Umbilical cord (tissue), 2 donors: ENCODE data around the gene GJB5. TPM values are rescaled to one million over a fixed set of nuclear protein-coding genes. Genes with fewer than 3 reads are reported as not detected.
A peak's percentile ranks its signal among the peaks of the same experiment; 100 is the strongest.

Experiments used
- DNase-seq: peaks from one replicate; pipeline ENCODE4 v3.0.0-alpha.2; 2015; ENCODE audit warnings: low spot score
- total RNA-seq: library from RNA; depleted of rRNA; stranded (reverse); fragments of >200 nt; gene quantifications from one replicate; pipeline ENCODE4 v1.2.3, GENCODE V29; 2014; ENCODE audit warnings: low replicate concordance; ENCODE audit not compliant: insufficient read depth

Gene GJB5
- total RNA-seq, 1 donor from 2014 or later, result 4.3 TPM

DNA sequence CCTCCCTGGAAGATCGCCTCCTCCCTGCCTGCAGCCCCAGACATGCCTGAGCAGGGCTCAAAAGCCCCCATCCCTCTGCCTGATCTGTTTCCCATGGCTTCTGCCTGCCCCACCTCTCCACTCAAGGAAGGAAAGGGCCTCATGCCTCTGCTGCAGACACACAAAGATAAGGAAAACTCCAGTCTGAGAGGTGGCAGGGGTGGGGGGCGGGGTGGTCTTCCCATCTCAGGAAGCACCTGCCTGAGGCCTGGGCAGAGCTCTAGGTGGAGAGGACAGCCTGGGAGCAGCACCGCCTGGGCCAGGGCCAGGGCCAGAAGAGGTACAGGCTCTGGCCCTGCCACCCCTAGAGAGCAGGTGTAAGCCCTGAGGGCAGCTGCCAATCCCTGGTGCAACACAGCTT lies 22.1 kb downstream of the GJB5 start:
- DNase-seq, result no peak

DNA sequence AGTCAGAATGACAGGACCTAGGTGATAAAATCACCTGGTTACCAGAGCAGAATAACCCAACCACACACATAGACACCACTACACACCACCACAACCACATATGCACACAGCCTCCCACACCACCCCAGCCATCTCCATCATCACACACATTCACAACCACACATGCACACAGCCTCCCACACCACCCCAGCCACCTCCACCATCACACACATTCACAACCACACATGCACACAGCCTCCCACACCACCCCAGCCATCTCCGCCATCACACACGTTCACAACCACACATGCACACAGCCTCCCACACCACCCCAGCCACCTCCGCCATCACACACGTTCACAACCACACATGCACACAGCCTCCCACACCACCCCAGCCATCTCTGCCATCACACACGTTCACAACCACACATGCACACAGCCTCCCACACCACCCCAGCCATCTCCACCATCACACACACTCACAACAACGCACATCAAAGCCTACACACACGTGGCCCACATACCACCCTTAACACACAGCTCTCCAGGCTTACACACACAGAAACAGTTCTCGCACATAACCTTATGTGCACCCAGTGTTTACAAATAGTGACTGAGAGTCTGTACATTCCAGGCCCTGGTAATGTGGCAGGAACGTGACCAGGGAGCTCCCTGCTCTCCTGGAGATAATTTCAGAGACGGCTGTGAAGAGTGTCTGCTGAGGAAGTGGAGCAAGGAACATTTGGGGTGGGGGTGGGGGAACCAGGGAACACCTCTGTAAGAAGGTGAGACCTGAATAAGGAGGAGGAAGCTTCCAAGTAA lies 22.9 kb downstream of the GJB5 start:
- DNase-seq, result no peak

DNA sequence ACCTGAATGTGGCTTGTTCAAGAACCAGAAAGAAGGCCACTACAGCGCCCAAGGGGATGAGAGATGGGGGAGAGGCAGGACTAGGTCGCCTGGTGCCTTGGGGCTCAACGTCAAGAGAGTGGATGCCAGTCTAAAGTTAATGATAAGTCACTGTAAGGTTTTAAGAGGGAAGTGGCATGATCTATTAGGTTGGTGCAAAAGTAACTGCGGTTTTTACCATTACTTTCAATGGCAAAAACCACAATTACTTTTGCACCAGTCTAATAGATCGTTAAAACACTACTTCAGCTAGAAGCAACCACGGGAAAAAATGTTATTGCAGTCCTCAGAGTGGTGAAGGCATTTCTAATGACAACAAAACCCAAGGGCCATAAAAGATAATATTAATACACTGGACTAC lies 23.5 kb downstream of the GJB5 start:
- DNase-seq, result no peak

DNA sequence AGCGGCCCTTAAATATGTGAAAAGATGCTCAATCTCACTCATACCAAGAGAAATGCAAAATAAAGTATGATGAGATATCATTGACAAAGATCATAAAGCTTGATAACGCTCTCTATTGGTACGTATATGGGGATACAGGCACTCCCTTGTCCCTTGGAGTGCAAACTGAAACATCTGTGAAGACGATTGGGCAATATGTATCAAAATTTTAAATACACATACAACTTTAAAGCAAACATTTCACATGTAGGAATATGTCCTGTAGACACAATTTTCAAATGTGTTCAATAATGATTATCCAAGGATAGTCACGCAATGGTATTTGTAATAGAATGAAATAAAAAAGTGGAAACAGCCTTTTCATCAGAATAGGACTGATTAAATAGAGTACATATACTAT lies 24.2 kb downstream of the GJB5 start:
- DNase-seq, result no peak

DNA sequence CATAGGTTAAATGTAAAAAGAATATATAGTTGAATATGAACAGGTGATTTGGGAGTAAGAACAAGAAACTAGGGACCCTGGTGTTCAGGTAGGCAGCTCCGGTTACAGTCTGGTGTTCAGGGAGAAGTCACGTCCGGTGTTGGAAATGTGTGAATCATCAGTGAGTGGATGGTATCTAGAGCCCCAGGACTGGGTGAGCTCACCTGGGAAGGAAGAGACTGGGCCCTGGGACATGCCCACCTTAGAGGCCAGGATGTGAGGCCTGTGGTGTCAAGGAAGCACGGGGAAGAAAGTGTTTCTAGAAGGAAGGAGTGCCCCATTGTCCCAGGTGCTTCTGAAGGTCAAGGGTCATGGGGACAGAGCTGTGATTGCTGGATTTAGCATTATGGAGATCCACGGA lies 24.7 kb downstream of the GJB5 start:
- DNase-seq, result no peak

DNA sequence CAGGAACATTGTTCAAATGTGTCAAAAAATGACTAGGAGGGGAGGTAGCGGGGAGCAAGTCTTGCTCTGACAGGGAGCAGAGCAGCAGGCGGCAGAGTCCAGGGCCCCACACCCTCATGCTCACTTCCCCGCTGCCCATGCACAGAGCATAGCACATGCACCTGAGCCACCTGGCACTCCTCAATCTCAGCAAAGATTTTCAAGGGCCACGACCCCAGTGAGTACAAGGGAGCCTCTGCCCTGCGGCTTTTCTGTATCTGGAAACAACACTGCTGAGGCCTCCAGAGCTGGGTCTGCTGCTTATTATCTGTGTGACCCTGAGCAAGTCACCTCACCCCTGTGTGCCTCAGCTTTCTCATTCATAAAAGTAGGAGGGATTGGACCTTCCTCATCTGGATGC lies 25.1 kb downstream of the GJB5 start:
- DNase-seq, result no peak

DNA sequence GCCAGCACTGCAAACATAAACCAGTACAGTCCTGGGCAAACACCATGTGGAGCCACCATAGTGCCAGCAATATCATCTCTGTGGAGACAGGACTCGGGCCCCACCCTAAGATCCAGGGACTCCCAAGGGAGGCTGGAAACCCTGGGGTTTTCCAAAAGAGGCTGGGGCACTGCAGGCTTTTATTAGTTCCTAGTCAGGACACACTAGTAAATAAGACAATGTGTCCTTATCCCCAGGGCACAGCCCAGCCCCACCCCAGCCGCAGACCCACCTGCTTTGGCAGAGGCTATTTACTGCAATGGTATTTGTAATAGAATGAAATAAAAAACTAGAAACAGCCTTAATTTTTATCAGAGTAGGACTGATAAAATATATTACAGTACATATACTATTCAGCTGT lies 25.7 kb downstream of the GJB5 start:
- no peak for DNase-seq

DNA sequence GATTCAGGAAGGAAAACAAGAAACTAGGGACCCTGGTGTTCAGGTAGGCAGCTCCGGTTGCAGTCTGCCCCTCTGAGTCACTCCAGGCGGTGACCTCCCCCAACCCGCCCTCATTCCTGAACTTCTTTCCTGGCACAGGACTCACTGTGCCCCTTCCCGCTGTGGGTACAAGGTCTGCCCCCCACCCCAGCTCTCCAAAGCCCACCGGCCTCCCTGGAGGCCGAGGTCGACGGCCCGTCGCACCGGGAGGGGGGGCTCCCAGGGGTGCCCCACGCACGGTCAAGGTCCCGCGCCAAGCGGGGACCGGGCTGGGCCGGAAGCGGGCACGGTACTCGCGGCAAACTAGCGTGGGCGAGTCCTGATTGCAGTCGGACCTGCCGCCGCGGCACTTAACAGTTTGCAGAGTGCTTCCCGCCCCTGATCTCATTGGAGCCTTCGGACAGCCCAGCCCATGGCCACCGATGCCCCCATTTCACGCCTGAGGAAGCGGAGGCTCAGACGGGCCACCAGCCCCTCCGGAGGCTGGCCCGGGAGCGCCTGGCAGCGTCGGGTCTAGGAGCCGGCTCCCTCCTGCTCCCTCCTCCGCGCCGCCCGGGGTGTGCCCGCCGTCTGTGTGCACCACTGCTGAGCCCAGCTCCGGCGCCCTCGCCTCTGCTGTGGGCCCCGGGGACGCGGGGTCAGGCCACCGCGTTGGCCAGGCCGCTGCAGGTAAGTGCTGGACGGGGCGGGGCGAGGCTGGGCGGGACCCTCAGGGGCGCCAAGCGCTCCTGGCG lies 26.4 kb downstream of the GJB5 start, which contains the start of gene GJB3:
Gene GJB3, plus strand, starts transcription at position 144 of the 773 bp plus-strand sequence. CDS start 3,549 bp downstream, outside the sequence.
- DNase-seq, result no peak

DNA sequence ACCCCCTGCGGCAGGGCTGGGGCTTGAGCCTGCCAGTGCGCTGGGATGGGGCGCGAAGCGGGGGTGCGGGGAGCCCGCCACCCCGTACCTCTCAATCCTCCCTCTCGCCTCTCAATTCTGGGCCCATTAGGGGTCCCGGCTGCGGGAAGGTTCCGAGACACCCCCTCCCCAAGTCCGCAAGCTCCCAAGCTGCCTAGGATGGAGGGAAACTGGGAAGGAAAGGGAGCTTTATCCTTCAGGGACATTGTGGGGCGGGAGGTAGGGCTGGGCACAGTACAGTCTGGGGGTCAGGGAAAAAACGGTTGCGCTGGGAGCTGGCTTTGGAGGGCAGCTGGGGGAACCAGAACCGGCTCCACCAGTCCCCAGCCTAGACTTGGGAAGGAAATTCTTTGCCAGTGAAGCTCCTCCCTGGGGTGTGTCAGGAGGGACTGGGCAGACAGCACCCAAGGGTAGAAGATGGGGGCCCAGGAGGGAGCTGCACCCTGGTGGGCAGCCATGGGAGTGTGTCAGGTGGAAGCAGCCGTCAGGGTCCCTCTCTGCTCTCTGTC lies 27.1 kb downstream of the GJB5 start:
- DNase-seq, result peak; percentile 55

DNA sequence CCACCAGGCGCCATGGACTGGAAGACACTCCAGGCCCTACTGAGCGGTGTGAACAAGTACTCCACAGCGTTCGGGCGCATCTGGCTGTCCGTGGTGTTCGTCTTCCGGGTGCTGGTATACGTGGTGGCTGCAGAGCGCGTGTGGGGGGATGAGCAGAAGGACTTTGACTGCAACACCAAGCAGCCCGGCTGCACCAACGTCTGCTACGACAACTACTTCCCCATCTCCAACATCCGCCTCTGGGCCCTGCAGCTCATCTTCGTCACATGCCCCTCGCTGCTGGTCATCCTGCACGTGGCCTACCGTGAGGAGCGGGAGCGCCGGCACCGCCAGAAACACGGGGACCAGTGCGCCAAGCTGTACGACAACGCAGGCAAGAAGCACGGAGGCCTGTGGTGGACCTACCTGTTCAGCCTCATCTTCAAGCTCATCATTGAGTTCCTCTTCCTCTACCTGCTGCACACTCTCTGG lies 29.9 kb downstream of the GJB5 start:
- no peak for DNase-seq

DNA sequence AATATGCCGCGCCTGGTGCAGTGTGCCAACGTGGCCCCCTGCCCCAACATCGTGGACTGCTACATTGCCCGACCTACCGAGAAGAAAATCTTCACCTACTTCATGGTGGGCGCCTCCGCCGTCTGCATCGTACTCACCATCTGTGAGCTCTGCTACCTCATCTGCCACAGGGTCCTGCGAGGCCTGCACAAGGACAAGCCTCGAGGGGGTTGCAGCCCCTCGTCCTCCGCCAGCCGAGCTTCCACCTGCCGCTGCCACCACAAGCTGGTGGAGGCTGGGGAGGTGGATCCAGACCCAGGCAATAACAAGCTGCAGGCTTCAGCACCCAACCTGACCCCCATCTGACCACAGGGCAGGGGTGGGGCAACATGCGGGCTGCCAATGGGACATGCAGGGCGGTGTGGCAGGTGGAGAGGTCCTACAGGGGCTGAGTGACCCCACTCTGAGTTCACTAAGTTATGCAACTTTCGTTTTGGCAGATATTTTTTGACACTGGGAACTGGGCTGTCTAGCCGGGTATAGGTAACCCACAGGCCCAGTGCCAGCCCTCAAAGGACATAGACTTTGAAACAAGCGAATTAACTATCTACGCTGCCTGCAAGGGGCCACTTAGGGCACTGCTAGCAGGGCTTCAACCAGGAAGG lies 30.5 kb downstream of the GJB5 start:
- no peak for DNase-seq

DNA sequence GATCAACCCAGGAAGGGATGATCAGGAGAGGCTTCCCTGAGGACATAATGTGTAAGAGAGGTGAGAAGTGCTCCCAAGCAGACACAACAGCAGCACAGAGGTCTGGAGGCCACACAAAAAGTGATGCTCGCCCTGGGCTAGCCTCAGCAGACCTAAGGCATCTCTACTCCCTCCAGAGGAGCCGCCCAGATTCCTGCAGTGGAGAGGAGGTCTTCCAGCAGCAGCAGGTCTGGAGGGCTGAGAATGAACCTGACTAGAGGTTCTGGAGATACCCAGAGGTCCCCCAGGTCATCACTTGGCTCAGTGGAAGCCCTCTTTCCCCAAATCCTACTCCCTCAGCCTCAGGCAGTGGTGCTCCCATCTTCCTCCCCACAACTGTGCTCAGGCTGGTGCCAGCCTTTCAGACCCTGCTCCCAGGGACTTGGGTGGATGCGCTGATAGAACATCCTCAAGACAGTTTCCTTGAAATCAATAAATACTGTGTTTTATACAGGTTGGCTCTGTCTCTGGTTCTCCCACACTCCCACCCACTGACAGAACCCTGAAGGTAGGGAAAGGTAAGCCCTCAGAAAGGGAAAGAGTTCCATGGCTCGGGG lies 31.1 kb downstream of the GJB5 start:
- DNase-seq, result no peak

DNA sequence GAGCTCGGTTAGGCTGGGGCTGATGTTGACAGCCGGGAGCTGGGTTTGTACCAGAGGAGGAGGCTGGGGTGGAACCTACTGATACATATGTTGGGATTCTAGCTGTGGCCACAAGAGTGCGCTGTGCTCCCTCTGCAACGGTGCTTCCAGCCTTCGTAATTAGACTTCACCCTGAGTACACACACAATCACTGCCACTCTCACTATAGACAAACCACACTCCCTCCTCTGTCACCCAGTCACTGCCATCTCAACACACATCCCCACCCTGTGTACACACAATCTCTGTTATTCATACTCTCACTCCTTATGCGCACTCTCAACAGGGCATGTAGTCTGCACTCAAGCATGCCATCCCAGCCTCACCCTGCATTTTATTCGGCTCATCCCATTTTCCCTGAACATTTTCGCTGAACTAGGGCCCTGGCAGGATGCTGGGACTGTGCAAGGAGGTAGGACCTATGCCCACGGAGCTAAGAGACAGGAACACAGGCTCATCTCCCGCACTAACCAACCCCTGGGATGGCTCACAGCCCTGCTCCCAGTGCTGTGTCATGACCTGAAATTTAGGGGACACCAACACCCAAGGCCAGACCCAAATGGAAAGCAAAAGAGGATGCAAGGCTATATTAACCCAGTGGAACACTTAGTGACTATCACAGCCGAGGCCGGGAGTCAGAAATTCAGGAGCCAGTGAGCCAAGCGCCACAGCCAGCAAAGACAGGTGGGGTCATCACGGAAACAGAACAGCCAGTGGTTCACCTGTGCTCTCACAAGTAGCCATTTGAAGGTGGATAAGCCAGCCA lies 31.9 kb downstream of the GJB5 start:
- DNase-seq, result peak; percentile 68

DNA sequence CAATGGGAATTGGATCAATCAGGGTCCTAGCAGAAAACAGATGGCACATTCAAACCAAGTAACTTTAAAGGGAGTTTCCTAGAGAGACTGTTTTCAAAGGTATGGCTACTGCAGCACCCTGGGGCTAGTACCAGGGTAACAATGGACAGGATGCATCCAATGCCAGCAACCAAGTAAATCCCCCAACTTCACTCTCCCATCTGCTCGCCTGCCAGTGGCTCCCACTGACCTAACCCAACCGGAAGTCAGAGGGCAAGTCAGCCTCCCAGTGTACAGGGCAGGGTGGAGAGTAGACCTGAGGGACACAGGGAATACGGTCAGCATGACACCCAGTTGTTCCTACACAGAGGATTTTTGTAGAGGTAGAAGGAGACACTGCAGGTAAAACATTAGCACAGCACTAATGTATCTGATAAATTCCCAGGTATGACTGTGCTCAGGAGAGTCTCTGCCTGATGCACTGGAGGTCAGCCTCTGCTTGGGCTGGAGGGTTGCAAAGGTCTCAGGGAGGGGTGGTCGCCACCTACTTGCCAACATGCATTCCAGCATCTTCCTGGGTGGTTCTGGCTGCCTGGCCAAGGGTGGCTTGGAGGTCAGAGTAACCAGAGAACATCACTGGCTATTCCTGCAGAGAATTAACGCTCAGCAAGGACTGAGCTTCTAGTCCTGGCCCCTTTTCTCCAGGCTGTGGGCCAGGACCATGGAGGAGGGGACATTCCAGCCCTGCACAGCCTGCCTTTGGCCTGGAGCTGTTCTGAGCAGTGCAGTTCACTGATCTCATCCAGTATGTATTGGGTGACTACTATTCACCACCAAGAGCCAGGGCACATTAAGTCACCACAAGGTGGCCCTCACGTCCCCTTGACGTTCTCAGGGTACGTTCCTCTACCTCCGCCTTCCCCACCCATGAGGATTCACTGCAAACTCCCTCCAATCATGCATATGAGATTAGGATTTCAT lies 32.9 kb downstream of the GJB5 start:
- DNase-seq, result no peak

DNA sequence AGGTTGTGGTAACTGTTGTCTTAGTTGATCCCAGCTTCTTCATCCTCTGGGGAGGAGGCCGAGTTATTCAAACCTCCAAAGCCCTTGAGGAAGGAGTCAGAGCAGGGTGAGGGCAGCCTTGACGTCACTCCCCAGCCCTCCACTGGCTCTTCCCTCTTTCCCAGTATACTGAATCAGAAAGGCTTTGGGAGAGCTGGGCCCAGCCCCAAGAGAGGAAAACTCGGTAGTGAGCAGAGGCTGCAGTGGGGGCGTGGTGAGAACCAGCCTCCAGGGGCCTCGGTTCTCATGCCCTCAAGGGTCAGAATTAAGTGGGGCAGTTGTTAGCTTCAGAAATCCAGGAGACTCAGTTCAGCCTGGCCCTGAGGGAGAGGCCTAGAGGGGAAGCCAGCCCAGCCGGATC lies 36.1 kb downstream of the GJB5 start:
- peak; percentile 37 for DNase-seq

DNA sequence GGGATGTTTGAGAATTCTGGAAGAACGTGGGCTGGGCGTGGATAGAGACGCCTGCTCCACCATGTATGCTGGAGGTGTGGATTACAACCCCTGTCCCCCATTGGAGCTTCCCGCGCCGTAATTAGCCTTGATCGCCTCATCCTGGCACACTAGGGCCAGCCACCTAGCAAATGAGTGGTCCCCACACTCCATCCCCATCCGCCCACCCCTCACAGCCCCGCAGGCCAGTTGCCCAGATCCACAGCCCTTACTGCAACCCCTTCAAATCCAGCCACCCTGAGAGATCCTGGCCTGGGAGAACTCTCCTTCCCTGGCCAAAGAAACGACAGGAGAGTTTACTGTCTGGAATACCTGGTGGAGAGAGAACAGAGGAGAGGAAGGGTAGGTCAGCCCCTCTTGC lies 37.6 kb downstream of the GJB5 start:
- no peak for DNase-seq

DNA sequence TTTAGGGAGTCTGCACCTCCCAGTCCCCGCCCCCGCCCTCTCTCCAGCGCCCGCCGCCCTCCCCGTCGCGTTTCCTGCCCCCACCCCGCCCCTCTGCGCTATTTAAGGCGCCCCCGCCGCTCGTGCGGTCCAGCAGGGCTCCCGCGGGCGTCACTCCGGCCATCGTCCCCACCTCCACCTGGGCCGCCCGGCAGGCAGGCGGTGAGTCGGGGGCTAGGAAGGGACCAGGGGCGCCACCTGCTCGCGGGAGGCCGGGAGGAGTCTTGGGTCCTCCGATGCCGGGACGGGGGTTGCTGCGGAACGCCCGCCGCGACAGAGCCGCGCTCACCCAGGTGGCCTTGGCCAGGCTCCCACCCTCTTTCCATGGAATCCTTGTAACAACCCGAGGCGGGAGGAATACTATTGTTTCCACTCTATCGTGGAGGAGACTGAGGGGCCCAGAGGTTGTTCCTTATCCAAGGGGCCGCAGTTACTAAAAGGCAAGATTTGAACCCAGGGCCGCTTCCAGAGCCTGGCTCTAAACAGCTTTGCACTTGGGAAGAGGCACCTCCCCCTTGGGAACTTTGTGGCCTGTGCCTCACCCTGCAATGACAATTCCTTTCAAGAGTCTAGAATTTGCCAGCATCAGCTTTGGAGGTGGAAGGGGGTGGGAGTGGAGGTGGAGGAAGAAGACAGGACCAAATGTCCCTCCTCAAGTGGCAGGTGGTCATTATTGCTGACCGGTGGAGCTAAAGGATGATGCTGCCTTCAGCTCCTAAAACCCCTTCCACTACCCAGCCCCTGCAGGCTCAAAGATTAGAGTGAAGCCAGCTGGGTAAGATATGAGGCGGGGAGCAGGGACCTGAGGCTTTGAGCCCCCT lies 38.3 kb downstream of the GJB5 start, which contains the start of gene GJA4:
Gene GJA4, plus strand, starts transcription at position 132 of the 860 bp plus-strand sequence. CDS start 1,215 bp downstream, outside the sequence.
- DNase-seq, result no peak

DNA sequence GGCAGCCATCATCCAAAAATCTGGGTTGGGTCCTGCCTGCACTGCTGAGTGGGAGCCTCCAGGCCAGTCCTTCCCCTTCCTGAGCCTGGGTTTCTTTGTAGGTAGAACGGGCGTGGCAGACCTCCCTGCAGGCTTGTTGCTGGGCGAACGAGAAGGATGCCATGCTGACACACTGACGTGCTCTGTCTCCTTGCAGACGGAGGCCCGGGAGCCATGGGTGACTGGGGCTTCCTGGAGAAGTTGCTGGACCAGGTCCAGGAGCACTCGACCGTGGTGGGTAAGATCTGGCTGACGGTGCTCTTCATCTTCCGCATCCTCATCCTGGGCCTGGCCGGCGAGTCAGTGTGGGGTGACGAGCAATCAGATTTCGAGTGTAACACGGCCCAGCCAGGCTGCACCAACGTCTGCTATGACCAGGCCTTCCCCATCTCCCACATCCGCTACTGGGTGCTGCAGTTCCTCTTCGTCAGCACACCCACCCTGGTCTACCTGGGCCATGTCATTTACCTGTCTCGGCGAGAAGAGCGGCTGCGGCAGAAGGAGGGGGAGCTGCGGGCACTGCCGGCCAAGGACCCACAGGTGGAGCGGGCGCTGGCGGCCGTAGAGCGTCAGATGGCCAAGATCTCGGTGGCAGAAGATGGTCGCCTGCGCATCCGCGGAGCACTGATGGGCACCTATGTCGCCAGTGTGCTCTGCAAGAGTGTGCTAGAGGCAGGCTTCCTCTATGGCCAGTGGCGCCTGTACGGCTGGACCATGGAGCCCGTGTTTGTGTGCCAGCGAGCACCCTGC lies 39.3 kb downstream of the GJB5 start:
- DNase-seq, result no peak
